Upper lobe of left lung (tissue), 6 donors: ENCODE results near the gene ASTN1. TPM values are rescaled to one million over a fixed set of nuclear protein-coding genes. Genes with fewer than 3 reads are reported as not detected.

Source experiments
- ATAC-seq, 2 donors: fragments of 200-7000 bp; cut with Tn5 transposase; one replicate each; pipeline ENCODE4 v1.9.1; 2022; ENCODE audit warnings: mild to moderate bottlenecking in 2 of 2, moderate library complexity in 2 of 2; ENCODE audit not compliant: low FRiP score in 2 of 2
- DNase-seq, 2 donors: peaks; one replicate each; pipeline ENCODE4 v3.0.0-alpha.2; 2019 to 2020
- H3K27ac ChIP-seq, 4 donors: fragments of 200-600 bp; sonication (generic); one replicate each; pipeline ENCODE4 v1.5.1; 2016 to 2019
- H3K27me3 ChIP-seq, 4 donors: fragments of 200-600 bp; sonication (generic); one replicate each; pipeline ENCODE4 v1.5.1; 2017 to 2019
- H3K36me3 ChIP-seq, 4 donors: fragments of 200-600 bp; sonication (generic); one replicate each; pipeline ENCODE4 v1.5.1; 2016 to 2019
- H3K4me1 ChIP-seq, 4 donors: fragments of 200-600 bp; sonication (generic); one replicate each; pipeline ENCODE4 v1.5.1; 2018 to 2019
- H3K4me3 ChIP-seq, 4 donors: fragments of 200-600 bp; sonication (generic); one replicate each; pipeline ENCODE4 v1.5.1; 2017 to 2019; ENCODE audit warnings: mild to moderate bottlenecking in 2 of 4, moderate library complexity in 1 of 4
- H3K9me3 ChIP-seq, 4 donors: fragments of 200-600 bp; sonication (generic); one replicate each; pipeline ENCODE4 v1.5.1; 2018 to 2019
- EP300 ChIP-seq, 4 donors: sonication (generic); formaldehyde crosslinking; IDR thresholded peaks; one replicate each; pipeline ENCODE4 v1.5.1; 2017; ENCODE audit warnings: antibody characterized with exemption in 4 of 4, control low read depth in 2 of 4
- POLR2A ChIP-seq, 4 donors: fragments of 450-650 bp; IDR thresholded peaks; one replicate each; pipeline ENCODE4 v1.5.1; 2016 to 2017; ENCODE audit warnings: antibody characterized with exemption in 4 of 4, mild to moderate bottlenecking in 2 of 4
- POLR2AphosphoS5 ChIP-seq, 2 donors: sonication (generic); formaldehyde crosslinking; IDR thresholded peaks; one replicate each; pipeline ENCODE4 v1.5.1; 2017; ENCODE audit warnings: antibody characterized with exemption in 2 of 2
- WGBS, 2 donors: methylation state at CpG; one replicate each; pipeline ENCODE4 v1.1.5; 2017 to 2018; 5-methylcytosine and 5-hydroxymethylcytosine counted together
- total RNA-seq, 6 donors: library from RNA; depleted of rRNA in 4 of 6; stranded (reverse); fragments of >200 nt in 4 of 6; gene quantifications; one replicate each; pipeline versions ENCODE4 v1.1.0 to v1.2.1, GENCODE V29; 2016 to 2021
- TF ChIP-seq, protein P1 (sequence below), 6 experiments: fragments of 450-650 bp in 4 of 6; fragments of 200-600 bp in 2 of 6; sonication (generic) in 2 of 6; IDR thresholded peaks; one replicate each; pipeline ENCODE4 v1.5.1; 2016 to 2019; ENCODE audit warnings: antibody characterized with exemption in 6 of 6
- donor health status: DM: no; HTN: no; CAD: no; lungs with moderate emphysema.
- donor health status: DM: no; HTN: yes; CAD: no; lungs with severe emphysema.

Gene ASTN1
- total RNA-seq, 6 donors from 2014 or later = 0.15 to 1.0 (median 0.32) TPM; not detected in 2

DNA sequence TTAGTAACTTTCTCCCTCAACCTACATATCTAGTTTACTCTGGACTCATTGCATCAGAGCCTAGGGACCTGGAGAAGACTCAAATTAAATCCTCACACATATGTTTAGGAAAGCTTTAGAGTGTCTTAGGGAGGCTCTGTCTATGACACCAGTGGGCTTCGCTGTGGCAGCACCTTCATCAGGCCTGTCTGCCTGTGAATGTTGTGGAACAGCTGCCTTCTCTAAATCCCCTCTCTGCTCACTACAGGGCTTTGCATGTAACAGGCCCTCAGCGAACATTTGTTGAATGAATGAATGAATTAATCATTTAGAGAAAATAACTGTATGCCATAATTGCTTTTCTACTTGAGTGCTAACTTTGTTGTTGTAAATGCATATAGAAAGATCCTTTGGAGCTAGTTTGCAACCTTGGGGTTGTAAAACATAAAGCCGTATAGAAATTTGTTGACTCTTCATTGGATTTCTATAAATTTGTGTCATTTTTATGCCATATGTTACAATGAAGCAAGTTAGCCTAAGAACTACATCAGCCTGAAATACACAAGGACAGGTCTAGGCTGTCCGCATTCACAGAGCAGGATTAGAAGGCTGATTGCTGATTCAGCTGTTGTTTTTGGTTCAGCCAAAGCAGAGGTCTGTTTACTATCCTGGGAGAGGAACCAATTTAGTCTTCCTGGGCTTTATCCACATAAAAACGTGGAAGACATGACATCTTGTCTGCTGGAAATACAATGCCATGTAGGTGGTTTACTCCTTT, 238.0 kb downstream of the ASTN1 start:
- 75 to 81% methylated on average over 5 of the region's 5 CpGs for WGBS, 2 donors

DNA sequence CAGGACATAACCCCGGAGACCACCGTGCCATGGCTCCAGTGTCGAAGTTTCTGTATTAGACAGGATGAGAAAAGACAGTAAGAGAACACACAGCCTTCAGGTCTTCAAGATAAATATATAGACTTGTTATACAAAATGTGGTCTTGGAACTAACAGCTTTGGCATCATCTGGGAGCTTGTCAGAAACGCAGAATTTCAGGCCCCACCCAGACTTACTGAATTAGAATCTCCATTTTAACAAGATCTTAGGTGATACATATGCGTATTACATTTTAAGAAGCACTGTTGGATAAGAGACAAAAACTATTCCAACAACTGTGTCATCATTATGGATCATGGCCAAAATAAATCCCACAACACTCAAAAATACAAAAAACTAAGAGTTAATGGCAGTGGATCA, 239.3 kb downstream of the ASTN1 start:
- DNase-seq (no peak), ATAC-seq (no peak)
- WGBS, 2 donors = 92 to 94% methylated on average over 5 of the region's 5 CpGs
- TF ChIP-seq, protein P1, sequence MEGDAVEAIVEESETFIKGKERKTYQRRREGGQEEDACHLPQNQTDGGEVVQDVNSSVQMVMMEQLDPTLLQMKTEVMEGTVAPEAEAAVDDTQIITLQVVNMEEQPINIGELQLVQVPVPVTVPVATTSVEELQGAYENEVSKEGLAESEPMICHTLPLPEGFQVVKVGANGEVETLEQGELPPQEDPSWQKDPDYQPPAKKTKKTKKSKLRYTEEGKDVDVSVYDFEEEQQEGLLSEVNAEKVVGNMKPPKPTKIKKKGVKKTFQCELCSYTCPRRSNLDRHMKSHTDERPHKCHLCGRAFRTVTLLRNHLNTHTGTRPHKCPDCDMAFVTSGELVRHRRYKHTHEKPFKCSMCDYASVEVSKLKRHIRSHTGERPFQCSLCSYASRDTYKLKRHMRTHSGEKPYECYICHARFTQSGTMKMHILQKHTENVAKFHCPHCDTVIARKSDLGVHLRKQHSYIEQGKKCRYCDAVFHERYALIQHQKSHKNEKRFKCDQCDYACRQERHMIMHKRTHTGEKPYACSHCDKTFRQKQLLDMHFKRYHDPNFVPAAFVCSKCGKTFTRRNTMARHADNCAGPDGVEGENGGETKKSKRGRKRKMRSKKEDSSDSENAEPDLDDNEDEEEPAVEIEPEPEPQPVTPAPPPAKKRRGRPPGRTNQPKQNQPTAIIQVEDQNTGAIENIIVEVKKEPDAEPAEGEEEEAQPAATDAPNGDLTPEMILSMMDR (IDR thresholded peaks at IDR 0.05) = no peak
- no peak for TF ChIP-seq POLR2A (IDR thresholded peaks at IDR 0.05)
- no peak for TF ChIP-seq POLR2AphosphoS5 (IDR thresholded peaks at IDR 0.05)
- no peak for TF ChIP-seq EP300 (IDR thresholded peaks at IDR 0.05)
- Histone ChIP-seq H3K4me1 (no peaks in the 10 kb centered on the region), H3K36me3 (no peaks in the 10 kb centered on the region), H3K4me3 (no peak overlapping the region), H3K27ac (no peak overlapping the region), H3K27me3 (no peaks in the 10 kb centered on the region), H3K9me3 (no peaks in the 10 kb centered on the region)

More for the DNA sequence above, 238.0 kb downstream of the ASTN1 start:
- no peak overlapping the region for H3K27ac ChIP-seq
- DNase-seq (no peak), ATAC-seq (no peak)
- no peaks in the 10 kb centered on the region for H3K9me3 ChIP-seq
- no peak overlapping the region for H3K4me3 ChIP-seq
- no peaks in the 10 kb centered on the region for H3K36me3 ChIP-seq
- TF ChIP-seq, protein P1 (IDR thresholded peaks at IDR 0.05) = no peak
- TF ChIP-seq POLR2A (IDR thresholded peaks at IDR 0.05) = no peak
- no peak for TF ChIP-seq EP300 (IDR thresholded peaks at IDR 0.05)
- TF ChIP-seq POLR2AphosphoS5 (IDR thresholded peaks at IDR 0.05) = no peak
- no peaks in the 10 kb centered on the region for H3K4me1 ChIP-seq
- H3K27me3 ChIP-seq = no peaks in the 10 kb centered on the region

DNA sequence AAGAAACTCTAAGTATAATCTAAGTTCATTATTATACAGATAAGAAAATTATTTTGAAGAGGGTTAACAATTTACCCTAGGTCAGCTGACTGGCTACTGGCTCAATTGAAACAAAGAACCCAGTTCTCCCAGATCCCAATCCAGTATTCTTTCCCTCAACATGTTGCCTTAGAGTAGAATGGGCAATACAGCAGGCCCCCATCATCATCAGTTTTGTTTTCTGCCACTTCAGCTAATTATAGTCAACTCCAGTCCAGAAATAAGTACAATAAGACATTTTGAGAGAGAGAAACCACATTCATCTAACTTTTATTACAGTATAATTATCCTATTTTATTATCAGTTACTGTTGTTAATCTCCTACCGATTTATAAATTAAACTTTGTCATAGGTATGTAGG, 241.2 kb downstream of the ASTN1 start:
- H3K4me1 ChIP-seq = no peaks in the 10 kb centered on the region
- TF ChIP-seq POLR2AphosphoS5 (IDR thresholded peaks at IDR 0.05) = no peak
- TF ChIP-seq POLR2A (IDR thresholded peaks at IDR 0.05) = no peak
- TF ChIP-seq EP300 (IDR thresholded peaks at IDR 0.05) = no peak
- TF ChIP-seq, protein P1 (IDR thresholded peaks at IDR 0.05) = no peak
- DNase-seq (no peak), ATAC-seq (no peak)
- no peaks in the 10 kb centered on the region for H3K9me3 ChIP-seq
- WGBS, 2 donors = 71 to 81% methylated on average over 1 of the region's 1 CpG
- H3K27ac ChIP-seq = no peak overlapping the region
- H3K27me3 ChIP-seq = no peaks in the 10 kb centered on the region
- no peaks in the 10 kb centered on the region for H3K36me3 ChIP-seq
- H3K4me3 ChIP-seq = no peak overlapping the region

DNA sequence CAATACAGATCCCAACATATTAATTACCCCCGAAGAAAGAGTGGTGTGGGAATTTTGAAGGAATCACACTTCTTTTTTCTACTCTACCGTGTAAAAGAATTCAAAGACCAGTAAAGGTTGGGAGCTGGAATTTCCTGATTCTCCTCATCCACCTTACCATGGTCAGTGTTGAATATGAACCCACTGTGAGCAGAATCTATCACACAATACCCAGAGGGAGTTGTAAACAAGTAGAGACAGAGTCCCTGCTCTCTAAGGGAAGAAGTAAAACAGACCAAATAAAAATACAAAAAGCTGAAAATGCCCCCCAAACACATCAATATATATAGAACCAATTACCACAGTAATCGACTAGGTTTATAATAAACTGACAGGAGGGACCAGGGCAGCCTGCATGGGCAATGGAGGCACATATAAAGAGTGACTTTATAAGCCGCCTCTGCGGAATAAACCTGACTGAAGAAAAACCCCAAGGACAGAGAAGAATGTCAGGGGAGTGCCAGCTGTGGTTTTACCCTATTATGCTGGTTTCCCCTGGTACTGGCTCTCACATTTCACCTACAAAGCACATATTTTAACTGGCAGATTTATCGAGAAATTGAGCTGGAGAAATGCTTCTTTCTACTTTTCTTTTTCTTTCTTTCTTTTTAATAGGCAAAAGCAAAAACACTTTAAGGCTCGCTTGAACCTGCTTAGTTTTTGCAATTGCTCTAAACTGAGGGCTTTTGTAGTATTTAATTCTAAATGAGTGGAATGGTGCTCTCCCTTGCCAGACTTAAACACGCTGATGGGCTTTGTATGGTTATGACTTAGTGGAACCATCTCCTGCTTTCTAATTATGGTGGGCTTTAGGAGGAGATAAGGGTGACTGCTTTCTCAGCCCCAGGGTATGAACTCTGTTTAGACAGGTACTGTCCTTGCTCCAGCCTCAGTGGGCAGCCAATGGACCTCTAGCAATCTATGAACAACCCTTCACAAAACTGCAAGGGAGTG, 244.8 kb downstream of the ASTN1 start:
- 75 to 80% methylated on average over 8 of the region's 8 CpGs for WGBS, 2 donors
- DNase-seq = no peak

More for the DNA sequence above, 244.8 kb downstream of the ASTN1 start:
- Histone ChIP-seq H3K27me3 (no peaks in the 10 kb centered on the region), H3K27ac (no peak overlapping the region), H3K36me3 (no peaks in the 10 kb centered on the region), H3K4me1 (no peaks in the 10 kb centered on the region), H3K9me3 (no peaks in the 10 kb centered on the region), H3K4me3 (no peak overlapping the region)
- no peak for ATAC-seq
- no peak for TF ChIP-seq POLR2AphosphoS5 (IDR thresholded peaks at IDR 0.05)
- no peak for TF ChIP-seq EP300 (IDR thresholded peaks at IDR 0.05)
- TF ChIP-seq POLR2A (IDR thresholded peaks at IDR 0.05) = no peak
- TF ChIP-seq, protein P1 (IDR thresholded peaks at IDR 0.05) = no peak
